Keratinocyte (primary cell): ENCODE data around the gene BID. TPM values are rescaled to one million over a fixed set of nuclear protein-coding genes. Genes with fewer than 3 reads are reported as not detected.

Experiments used
- DNase-seq: peaks from one replicate; pipeline ENCODE4 v3.0.0-alpha.2; 2011; ENCODE audit warnings: low read depth, missing footprints, low spot score
- FAIRE-seq: peaks from 2 replicates; lab custom pipeline; 2011; peaks lifted over from hg19 to GRCh38; lab: Jason Lieb, UNC
- H2AFZ ChIP-seq: 2 replicates; pipeline ENCODE4 v1.6.0; 2012; ENCODE audit warnings: low read length, control low read depth, inconsistent platforms; ENCODE audit not compliant: control insufficient read depth
- H3K27ac ChIP-seq: 2 replicates; pipeline ENCODE4 v1.5.1; 2011; ENCODE audit warnings: low read length; ENCODE audit not compliant: control insufficient read depth, insufficient read depth
- H3K27me3 ChIP-seq: 3 replicates; pipeline ENCODE4 v1.6.0; 2011; ENCODE audit warnings: low read length; ENCODE audit not compliant: control insufficient read depth, insufficient read depth; ENCODE audit errors: extremely low read depth
- H3K36me3 ChIP-seq, 2 experiments: 2 replicates in 1 of 2; 3 replicates in 1 of 2; pipeline ENCODE4 v1.5.1; 2011; ENCODE audit warnings: low read length in 2 of 2, mild to moderate bottlenecking in 1 of 2; ENCODE audit not compliant: control insufficient read depth in 2 of 2, insufficient read depth in 2 of 2; ENCODE audit errors: extremely low read depth in 1 of 2
- H3K4me1 ChIP-seq: 3 replicates; pipeline ENCODE4 v1.5.1; 2011; ENCODE audit warnings: low read length; ENCODE audit not compliant: control insufficient read depth, insufficient read depth; ENCODE audit errors: extremely low read depth
- H3K4me2 ChIP-seq: 3 replicates; pipeline ENCODE4 v1.6.0; 2011; ENCODE audit warnings: low read depth, low read length; ENCODE audit not compliant: control insufficient read depth, insufficient read depth; ENCODE audit errors: extremely low read depth
- H3K4me3 ChIP-seq, 3 experiments: fragments of 200-600 bp in 1 of 3; sonication (generic) in 1 of 3; 2 replicates in 2 of 3; 3 replicates in 1 of 3; pipeline ENCODE4 v1.5.1; 2011 to 2016; ENCODE audit warnings: low read length in 3 of 3, mild to moderate bottlenecking in 3 of 3, control low read depth in 2 of 3, inconsistent platforms in 1 of 3, low read depth in 1 of 3, mixed read lengths in 1 of 3, mixed run types in 1 of 3, moderate library complexity in 1 of 3; ENCODE audit not compliant: control insufficient read depth in 2 of 3, insufficient read depth in 2 of 3; ENCODE audit errors: extremely low read depth in 1 of 3
- H3K79me2 ChIP-seq: 2 replicates; pipeline ENCODE4 v1.6.0; 2012; ENCODE audit warnings: low read length; ENCODE audit not compliant: control insufficient read depth, insufficient read depth
- H3K9ac ChIP-seq: 3 replicates; pipeline ENCODE4 v1.6.0; 2011; ENCODE audit warnings: low read length; ENCODE audit not compliant: control insufficient read depth, insufficient read depth; ENCODE audit errors: extremely low read depth
- H3K9me1 ChIP-seq: 3 replicates; pipeline ENCODE4 v1.6.0; 2011; ENCODE audit warnings: low read length; ENCODE audit not compliant: control insufficient read depth, insufficient read depth; ENCODE audit errors: extremely low read depth
- H3K9me3 ChIP-seq: 2 replicates; pipeline ENCODE4 v1.5.1; 2012; ENCODE audit warnings: low read depth, low read length; ENCODE audit not compliant: control insufficient read depth
- H4K20me1 ChIP-seq: 3 replicates; pipeline ENCODE4 v1.6.0; 2011; ENCODE audit warnings: low read length; ENCODE audit not compliant: control insufficient read depth, insufficient read depth; ENCODE audit errors: extremely low read depth
- EZH2 ChIP-seq: IDR thresholded peaks from one replicate; pipeline ENCODE4 v1.6.1; 2012; ENCODE audit warnings: inconsistent platforms, mild to moderate bottlenecking, low read length, moderate library complexity
- dilution Hi-C: fragments of 300-500 bp; cut with MboI; formaldehyde crosslinking; loops from one replicate; pipeline ENCODE4 v1.7.0; 2020; ENCODE audit warnings: low sequenced_read_pairs; ENCODE audit not compliant: extremely low pct_ligation_motif_present
- polyA plus RNA-seq, 5 experiments: library from polyadenylated mRNA; depleted of rRNA in 3 of 5; stranded (reverse) in 3 of 5; stranded (forward) in 1 of 5; unstranded in 1 of 5; fragments of >200 nt; gene quantifications; 1 replicate in 1 of 5; 2 replicates in 3 of 5; 3 replicates in 1 of 5; pipeline versions ENCODE4 v1.2.1 to v1.2.3, GENCODE V29; 2011 to 2012; ENCODE audit warnings: missing spikeins in 2 of 5, low read depth in 1 of 5, low replicate concordance in 1 of 5
- TF ChIP-seq, protein P1 (sequence below), 3 experiments: IDR thresholded peaks in 1 of 3; conservative IDR thresholded peaks in 1 of 3; optimal IDR thresholded peaks in 1 of 3; 2 replicates in 2 of 3; 3 replicates in 1 of 3; pipeline versions ENCODE3 to v1.5.1; 2011; ENCODE audit warnings: low read length in 3 of 3, mild to moderate bottlenecking in 3 of 3, moderate library complexity in 2 of 3, control low read depth in 1 of 3, inconsistent platforms in 1 of 3; ENCODE audit not compliant: insufficient read depth in 2 of 3; ENCODE audit errors: extremely low read depth in 1 of 3

BID gene
- polyA plus RNA-seq, 1 donor (not counting 4 experiments of a cell fraction or from before 2014, with no cell fraction given) = 46.0 TPM

DNA sequence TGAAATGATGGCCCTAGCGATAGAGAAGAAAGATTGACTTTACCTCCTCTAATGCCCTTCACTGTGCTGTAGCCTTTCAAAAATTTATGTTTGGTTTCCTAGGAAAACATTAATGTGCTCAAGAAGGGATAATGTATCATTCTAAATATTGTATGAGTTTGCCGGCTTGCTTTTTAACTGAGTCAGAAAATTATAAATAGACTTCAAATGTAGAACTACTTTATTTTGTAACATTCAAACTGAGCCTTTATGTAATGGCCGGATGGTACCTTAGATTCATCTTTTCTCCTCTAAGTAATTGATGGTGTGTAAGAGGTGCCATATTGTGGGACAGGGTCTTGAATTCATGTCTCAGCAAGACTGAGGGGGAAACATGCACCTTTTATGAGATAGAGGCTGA, 57.7 kb downstream of the BID start:
- no peak overlapping the region for H2AFZ ChIP-seq
- H3K4me2 ChIP-seq = no peak overlapping the region
- no peaks in the 10 kb centered on the region for H3K79me2 ChIP-seq
- FAIRE-seq (no peak), DNase-seq (no peak)
- dilution Hi-C loops = no loop called here
- H3K4me1 ChIP-seq = no peaks in the 10 kb centered on the region
- H3K9me3 ChIP-seq = no peaks in the 10 kb centered on the region
- H4K20me1 ChIP-seq = no peaks in the 10 kb centered on the region
- no peak overlapping the region for H3K9ac ChIP-seq
- H3K36me3 ChIP-seq = no peaks in the 10 kb centered on the region
- no peak overlapping the region for H3K4me3 ChIP-seq
- H3K9me1 ChIP-seq = no peaks in the 10 kb centered on the region
- no peaks in the 10 kb centered on the region for H3K27me3 ChIP-seq
- no peak overlapping the region for H3K27ac ChIP-seq
- no peak for TF ChIP-seq EZH2
- TF ChIP-seq, protein P1, sequence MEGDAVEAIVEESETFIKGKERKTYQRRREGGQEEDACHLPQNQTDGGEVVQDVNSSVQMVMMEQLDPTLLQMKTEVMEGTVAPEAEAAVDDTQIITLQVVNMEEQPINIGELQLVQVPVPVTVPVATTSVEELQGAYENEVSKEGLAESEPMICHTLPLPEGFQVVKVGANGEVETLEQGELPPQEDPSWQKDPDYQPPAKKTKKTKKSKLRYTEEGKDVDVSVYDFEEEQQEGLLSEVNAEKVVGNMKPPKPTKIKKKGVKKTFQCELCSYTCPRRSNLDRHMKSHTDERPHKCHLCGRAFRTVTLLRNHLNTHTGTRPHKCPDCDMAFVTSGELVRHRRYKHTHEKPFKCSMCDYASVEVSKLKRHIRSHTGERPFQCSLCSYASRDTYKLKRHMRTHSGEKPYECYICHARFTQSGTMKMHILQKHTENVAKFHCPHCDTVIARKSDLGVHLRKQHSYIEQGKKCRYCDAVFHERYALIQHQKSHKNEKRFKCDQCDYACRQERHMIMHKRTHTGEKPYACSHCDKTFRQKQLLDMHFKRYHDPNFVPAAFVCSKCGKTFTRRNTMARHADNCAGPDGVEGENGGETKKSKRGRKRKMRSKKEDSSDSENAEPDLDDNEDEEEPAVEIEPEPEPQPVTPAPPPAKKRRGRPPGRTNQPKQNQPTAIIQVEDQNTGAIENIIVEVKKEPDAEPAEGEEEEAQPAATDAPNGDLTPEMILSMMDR (optimal IDR thresholded peaks at IDR 0.05 in 1 of 3, IDR thresholded peaks at IDR 0.05 in 1 of 3, conservative IDR thresholded peaks at IDR 0.05 in 1 of 3; ENCODE audit: extremely low read depth in 1 of 3, insufficient read depth in 2 of 3, low read length in 3 of 3) = no peak

DNA sequence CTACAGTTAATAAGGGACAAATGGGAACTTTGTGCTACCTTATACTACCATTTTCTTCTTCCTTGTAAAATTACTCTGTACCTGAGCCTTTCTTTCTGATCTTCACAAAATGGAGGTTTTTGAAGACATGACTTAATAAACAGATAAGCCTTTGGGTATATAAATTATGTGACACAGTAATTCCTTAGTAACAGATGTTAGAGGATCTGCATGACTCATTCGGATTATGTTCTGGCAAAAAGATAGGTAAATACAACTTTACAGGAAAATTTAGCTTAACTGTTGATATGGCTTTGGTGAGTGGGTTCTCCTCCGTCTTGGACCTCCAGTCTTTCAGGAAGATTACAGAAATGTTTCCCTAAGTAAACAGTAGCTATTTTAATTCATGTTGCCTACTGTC, 61.8 kb downstream of the BID start:
- no peaks in the 10 kb centered on the region for H3K4me1 ChIP-seq
- no peak overlapping the region for H3K4me2 ChIP-seq
- peaks cover 4% of the 10 kb centered on the region for H3K79me2 ChIP-seq
- no peak overlapping the region for H3K4me3 ChIP-seq
- DNase-seq = no peak
- no peaks in the 10 kb centered on the region for H3K27me3 ChIP-seq
- no peaks in the 10 kb centered on the region for H3K9me3 ChIP-seq
- dilution Hi-C loops = no loop called here
- no peaks in the 10 kb centered on the region for H4K20me1 ChIP-seq
- TF ChIP-seq, protein P1 (optimal IDR thresholded peaks at IDR 0.05 in 1 of 3, IDR thresholded peaks at IDR 0.05 in 1 of 3, conservative IDR thresholded peaks at IDR 0.05 in 1 of 3; ENCODE audit: extremely low read depth in 1 of 3, insufficient read depth in 2 of 3, low read length in 3 of 3) = no peak
- no peak for TF ChIP-seq EZH2
- no peak overlapping the region for H2AFZ ChIP-seq
- peaks cover 0 to 5% of the 10 kb centered on the region in 2 experiments for H3K36me3 ChIP-seq
- no peaks in the 10 kb centered on the region for H3K9me1 ChIP-seq
- no peak overlapping the region for H3K27ac ChIP-seq
- FAIRE-seq = no peak
- H3K9ac ChIP-seq = no peak overlapping the region
